BE2C (cell line): Measurements from ENCODE around the gene CORO2A.

Experiments used
- DNase-seq: peaks from one replicate; pipeline ENCODE4 v3.0.0-alpha.2; 2020
- H3K27me3 ChIP-seq: fragments of 250-450 bp; sonication (Bioruptor Pico); 2 replicates; pipeline ENCODE4 v1.5.1; 2020; ENCODE audit warnings: mild to moderate bottlenecking
- H3K36me3 ChIP-seq: fragments of 250-450 bp; sonication (Bioruptor Pico); 2 replicates; pipeline ENCODE4 v1.5.1; 2020; ENCODE audit warnings: mild to moderate bottlenecking
- H3K4me1 ChIP-seq: fragments of 250-450 bp; sonication (Bioruptor Pico); 2 replicates; pipeline ENCODE4 v1.5.1; 2020
- H3K4me3 ChIP-seq: 2 replicates; pipeline ENCODE4 v1.5.1; 2011; ENCODE audit warnings: low read depth, low read length
- H3K9me3 ChIP-seq: fragments of 250-450 bp; sonication (Bioruptor Pico); 2 replicates; pipeline ENCODE4 v1.5.1; 2020
- TF ChIP-seq, protein P1 (sequence below): IDR thresholded peaks from 2 replicates; pipeline ENCODE4 v1.5.1; 2012; ENCODE audit warnings: mild to moderate bottlenecking, low read depth, low read length

The CORO2A gene

DNA sequence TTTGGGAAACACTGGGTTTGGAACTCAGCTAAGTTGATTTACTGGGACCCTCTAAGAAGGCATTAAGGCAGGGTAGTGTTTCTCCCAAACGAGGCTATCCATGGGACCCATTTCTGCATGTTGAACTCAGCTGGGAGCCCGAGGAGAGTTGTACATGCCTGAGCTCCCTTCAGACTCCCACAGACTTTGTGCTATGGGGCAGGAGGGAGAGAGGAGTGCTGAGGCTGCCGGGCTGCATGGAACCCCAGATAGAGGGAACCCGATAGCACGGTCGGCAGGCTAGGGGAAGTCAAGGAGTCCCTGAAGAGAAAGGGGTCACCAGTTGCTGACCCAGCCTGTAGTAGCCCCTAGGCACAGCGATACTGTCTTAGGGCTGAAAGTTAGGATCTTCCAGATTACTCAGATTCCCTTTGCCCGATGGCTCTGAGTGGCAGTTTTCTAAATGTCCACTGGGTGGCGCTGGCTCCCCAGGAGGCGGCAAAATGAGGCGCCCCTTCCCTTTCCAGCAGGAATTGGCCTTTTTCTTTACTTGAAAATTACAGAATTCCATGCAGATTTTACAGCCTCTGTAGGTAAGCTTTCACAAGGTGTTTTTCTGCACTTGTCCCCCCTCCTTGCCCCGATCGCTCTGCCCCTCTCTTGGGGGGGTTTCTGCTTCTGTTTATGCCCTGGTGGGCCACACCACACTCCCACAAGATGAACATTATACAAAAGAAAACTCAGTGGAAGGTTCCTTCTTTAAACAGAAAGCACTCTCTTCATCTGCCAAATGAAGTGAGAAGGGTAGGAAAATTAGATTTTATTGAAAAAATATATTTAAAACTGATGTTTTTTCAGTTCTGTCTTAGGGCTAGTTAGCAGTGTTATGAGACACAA, 118.1 kb downstream of the CORO2A start:
- DNase-seq, result peak; percentile 65
- no peaks in the 10 kb centered on the region for H3K36me3 ChIP-seq

DNA sequence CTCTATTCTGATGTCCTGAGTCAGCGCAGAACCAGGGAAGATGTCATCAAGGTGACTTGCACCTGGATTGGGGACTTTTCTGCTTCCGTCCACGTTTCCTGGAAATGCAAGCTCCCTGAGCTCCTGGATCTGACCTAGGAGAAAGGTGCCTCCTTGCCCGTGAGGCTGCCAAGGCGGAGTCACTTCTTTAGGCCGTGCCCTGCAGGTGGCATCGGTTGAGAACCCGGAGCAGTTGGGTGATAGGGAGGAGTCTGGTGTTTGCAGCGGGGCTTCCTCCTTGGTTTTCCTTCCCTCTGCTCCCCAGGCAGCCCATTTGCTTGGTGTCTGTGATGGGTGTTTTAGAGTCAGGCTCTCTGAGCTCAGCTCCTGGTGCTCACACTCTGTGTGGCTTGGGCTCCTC, 120.7 kb downstream of the CORO2A start:
- H3K9me3 ChIP-seq, result no peaks in the 10 kb centered on the region
- no peak overlapping the region for H3K4me3 ChIP-seq
- no peaks in the 10 kb centered on the region; the same call in 1 of the 2 replicates for H3K36me3 ChIP-seq
- H3K4me1 ChIP-seq, result no peaks in the 10 kb centered on the region
- DNase-seq, result no peak
- H3K27me3 ChIP-seq, result no peaks in the 10 kb centered on the region
- TF ChIP-seq, protein P1, sequence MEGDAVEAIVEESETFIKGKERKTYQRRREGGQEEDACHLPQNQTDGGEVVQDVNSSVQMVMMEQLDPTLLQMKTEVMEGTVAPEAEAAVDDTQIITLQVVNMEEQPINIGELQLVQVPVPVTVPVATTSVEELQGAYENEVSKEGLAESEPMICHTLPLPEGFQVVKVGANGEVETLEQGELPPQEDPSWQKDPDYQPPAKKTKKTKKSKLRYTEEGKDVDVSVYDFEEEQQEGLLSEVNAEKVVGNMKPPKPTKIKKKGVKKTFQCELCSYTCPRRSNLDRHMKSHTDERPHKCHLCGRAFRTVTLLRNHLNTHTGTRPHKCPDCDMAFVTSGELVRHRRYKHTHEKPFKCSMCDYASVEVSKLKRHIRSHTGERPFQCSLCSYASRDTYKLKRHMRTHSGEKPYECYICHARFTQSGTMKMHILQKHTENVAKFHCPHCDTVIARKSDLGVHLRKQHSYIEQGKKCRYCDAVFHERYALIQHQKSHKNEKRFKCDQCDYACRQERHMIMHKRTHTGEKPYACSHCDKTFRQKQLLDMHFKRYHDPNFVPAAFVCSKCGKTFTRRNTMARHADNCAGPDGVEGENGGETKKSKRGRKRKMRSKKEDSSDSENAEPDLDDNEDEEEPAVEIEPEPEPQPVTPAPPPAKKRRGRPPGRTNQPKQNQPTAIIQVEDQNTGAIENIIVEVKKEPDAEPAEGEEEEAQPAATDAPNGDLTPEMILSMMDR, result no peak

More for the DNA sequence above, 118.1 kb downstream of the CORO2A start:
- Histone ChIP-seq H3K27me3 (no peaks in the 10 kb centered on the region), H3K9me3 (no peaks in the 10 kb centered on the region), H3K4me3 (no peak overlapping the region), H3K4me1 (no peaks in the 10 kb centered on the region)
- TF ChIP-seq, protein P1, result peak; percentile 98
